D721Med (cell line): ENCODE measurements around the gene TRPM3.

Experiments used
- DNase-seq: peaks from one replicate; pipeline ENCODE4 v3.0.0; 2011; ENCODE audit warnings: low spot score; ENCODE audit not compliant: insufficient read length
- FAIRE-seq: peaks from 2 replicates; lab custom pipeline; 2011; peaks lifted over from hg19 to GRCh38; lab: Jason Lieb, UNC
- TF ChIP-seq, protein P1 (sequence below): IDR thresholded peaks from 2 replicates; pipeline ENCODE4 v1.5.1; 2012; ENCODE audit warnings: mild to moderate bottlenecking, control low read depth; ENCODE audit not compliant: insufficient read depth; ENCODE audit errors: missing control alignments

Gene TRPM3

DNA sequence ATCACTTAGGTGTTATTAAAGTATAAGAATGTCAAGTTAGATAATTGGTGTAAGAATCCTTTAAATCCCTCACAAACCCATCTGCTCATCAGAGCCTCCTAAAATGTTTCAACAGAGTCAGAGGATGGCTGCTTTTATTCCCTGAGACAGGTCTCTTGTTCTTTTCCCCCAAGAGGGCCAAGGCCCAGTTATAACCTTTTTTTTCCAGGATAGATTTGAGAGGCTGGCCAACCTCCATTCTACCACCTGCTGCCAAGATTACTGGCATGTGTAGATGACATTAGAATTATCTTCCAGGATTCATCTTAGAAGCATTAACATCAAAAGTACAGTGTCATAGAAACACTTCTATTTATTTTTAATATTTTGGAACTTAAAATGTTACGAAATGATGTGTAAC, 305.1 kb downstream of the TRPM3 start:
- TF ChIP-seq, protein P1, sequence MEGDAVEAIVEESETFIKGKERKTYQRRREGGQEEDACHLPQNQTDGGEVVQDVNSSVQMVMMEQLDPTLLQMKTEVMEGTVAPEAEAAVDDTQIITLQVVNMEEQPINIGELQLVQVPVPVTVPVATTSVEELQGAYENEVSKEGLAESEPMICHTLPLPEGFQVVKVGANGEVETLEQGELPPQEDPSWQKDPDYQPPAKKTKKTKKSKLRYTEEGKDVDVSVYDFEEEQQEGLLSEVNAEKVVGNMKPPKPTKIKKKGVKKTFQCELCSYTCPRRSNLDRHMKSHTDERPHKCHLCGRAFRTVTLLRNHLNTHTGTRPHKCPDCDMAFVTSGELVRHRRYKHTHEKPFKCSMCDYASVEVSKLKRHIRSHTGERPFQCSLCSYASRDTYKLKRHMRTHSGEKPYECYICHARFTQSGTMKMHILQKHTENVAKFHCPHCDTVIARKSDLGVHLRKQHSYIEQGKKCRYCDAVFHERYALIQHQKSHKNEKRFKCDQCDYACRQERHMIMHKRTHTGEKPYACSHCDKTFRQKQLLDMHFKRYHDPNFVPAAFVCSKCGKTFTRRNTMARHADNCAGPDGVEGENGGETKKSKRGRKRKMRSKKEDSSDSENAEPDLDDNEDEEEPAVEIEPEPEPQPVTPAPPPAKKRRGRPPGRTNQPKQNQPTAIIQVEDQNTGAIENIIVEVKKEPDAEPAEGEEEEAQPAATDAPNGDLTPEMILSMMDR: no peak
- no peak for DNase-seq
- FAIRE-seq: no peak

DNA sequence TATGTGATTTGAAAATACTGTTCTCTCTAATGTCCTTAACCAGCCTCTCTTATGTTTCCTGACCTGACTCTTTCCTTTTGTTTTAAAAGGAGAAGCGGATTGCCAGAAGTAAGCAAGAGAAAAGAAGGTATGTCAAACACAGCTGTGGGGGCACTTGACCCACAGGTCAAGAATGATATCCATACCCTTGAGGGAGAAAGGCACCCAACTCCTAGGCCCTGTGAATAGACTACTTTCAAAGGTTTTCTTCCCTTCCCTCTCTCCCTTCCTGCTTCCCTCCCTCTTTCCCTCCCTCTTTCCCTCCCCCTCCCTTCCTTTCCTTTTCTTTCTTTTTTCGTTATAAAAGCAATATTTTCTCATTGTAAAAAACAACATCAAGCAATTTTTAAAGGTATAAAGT, 306.8 kb downstream of the TRPM3 start:
- FAIRE-seq: no peak
- no peak for DNase-seq
- TF ChIP-seq, protein P1: no peak

DNA sequence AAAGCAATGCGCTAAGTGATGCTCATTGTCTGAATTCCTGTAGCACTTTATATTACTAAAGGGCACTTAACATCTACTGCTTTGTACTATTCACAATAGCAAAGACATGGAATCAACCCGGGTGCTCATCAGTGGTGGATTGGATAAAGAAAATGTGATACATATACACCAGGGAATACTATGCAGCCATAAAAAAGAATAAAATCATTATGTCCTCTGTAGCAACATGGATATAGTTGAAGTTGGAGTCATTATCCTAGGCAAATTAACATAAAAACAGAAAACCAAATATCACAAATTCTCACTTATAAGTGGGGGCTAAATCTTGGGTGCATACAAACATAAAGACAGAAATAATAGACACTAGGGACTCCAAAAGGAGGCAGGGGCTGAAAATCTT, 308.3 kb downstream of the TRPM3 start:
- DNase-seq: no peak
- TF ChIP-seq, protein P1: no peak
- no peak for FAIRE-seq

DNA sequence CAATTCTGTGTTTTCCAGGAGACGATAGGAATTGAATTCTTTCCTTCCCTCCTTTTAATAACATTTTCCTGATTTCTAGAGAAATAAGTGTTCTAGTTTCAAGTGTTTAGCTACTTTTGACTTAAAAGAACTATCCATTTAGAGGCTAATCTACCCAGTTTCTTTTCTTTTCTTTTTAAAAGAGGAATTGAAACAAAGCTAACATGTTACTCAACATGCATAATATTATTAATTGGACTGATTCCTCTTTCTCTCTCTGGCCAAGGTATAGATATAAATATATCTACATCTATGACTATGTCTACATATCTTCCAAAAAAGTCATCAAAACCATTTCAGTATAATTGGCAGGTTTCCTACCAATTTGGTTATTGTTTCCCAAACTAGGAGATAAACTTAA, 309.8 kb downstream of the TRPM3 start:
- FAIRE-seq (no peak), DNase-seq (no peak)
- TF ChIP-seq, protein P1: no peak

DNA sequence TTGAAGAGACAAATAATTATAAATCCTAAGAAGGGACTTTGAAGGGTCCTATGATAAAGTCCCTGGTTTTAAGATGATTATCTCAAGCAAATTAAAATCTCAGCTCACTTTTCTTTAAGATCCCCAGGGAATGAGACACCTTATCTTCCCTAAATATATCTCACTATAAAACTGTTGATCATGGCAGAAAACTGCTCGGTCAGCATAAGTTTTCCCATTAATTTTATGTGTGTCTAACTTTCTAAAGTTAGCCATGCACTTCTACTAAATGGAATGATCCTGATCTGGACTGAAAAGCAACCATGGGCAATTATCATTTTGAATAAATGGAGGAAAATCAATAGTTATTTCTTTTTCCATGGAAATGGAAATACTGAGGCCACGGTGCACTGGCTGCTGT, 314.5 kb downstream of the TRPM3 start:
- no peak for FAIRE-seq
- TF ChIP-seq, protein P1: no peak
- DNase-seq: no peak

DNA sequence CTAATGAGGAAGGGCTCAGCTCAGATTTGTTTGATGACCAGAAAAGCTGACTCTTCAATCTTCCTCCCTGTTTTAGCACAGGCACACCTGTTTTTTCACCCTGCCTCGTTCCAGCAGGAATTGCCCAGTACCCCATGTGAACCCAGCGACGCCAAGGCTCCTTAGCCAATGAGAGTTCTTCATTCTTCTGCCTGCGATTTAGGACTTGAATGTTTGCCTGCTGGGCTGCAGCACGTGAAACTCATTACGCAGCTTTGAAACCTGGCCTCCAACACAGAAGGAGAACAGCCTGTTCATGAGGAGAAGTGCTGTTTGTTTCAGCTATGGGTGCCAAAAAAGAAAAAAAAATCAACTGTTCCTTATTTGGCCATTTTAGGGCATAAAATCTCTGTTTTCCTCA, 315.5 kb downstream of the TRPM3 start:
- no peak for DNase-seq
- TF ChIP-seq, protein P1: no peak
- no peak for FAIRE-seq

DNA sequence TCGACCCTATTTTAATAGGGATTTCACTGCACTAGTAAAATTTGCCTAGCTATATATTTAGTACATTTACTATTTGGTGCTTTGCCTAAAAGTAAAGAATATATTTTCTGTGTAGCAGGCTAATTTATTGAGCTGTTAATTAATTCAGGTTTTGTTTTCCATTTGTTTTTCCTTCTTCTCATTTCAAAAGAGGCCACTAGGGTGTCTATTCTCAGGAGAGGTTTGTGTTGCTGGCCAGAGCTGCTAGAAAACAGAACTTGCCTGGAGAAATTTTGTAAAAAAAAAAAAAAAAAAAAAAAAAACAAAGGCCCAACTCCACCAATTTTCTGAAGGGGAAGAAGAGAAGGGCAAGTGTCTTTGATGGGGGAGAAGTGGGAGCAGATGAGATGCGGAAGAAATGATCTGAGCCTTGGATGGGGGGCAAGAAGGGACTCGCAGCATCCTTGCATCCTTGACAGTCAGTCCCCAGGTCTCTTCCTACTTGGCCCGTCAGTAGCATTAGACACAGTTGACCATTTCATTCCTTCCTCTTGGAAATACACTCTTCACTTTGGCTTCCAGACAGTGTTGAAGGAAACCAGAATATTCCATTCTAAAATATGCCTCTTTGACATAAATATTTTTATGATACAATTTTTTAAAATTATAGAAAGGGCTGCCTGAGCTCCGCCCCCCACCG, 318.5 kb downstream of the TRPM3 start:
- DNase-seq (no peak), FAIRE-seq (no peak)
- TF ChIP-seq, protein P1: no peak
